BJ (cell line): Measurements from ENCODE around the gene SLC66A1. TPM values are rescaled to one million over a fixed set of nuclear protein-coding genes. Genes with fewer than 3 reads are reported as not detected.

Experiments
- CTCF ChIA-PET: fragments of 350-600 bp; formaldehyde crosslinking; extraction: SDS; loops from one replicate; lab custom pipeline; 2021; ENCODE audit warnings: antibody characterized with exemption, inconsistent platforms; lab: Yijun Ruan, JAX
- POLR2A ChIA-PET: fragments of 300-600 bp; sonication (Branson Sonifier 250); formaldehyde crosslinking; extraction: SDS; loops from one replicate; lab custom pipeline; 2021; ENCODE audit warnings: antibody characterized with exemption; lab: Charles Lee
- DNase-seq: peaks from one replicate; pipeline ENCODE4 v3.0.0-alpha.2; 2011; ENCODE audit warnings: low read depth
- H3K27me3 ChIP-seq: 2 replicates; pipeline ENCODE4 v1.6.0; 2011; ENCODE audit warnings: low read length; ENCODE audit not compliant: control insufficient read depth, insufficient read depth
- H3K36me3 ChIP-seq: 2 replicates; pipeline ENCODE4 v1.5.1; 2011; ENCODE audit warnings: low read length; ENCODE audit not compliant: control insufficient read depth, insufficient read depth
- H3K4me3 ChIP-seq: 2 replicates; pipeline ENCODE4 v1.5.1; 2011; ENCODE audit warnings: low read depth, mild to moderate bottlenecking, control low read depth, low read length
- CTCF ChIP-seq: IDR thresholded peaks from 2 replicates; pipeline ENCODE4 v1.5.1; 2011; ENCODE audit warnings: low read depth, mild to moderate bottlenecking, control low read depth, inconsistent platforms, low read length, moderate library complexity; ENCODE audit not compliant: insufficient read depth
- polyA plus RNA-seq: library from polyadenylated mRNA; depleted of rRNA; stranded (reverse); fragments of >200 nt; gene quantifications from 2 replicates; pipeline ENCODE4 v1.2.3, GENCODE V29; 2011

The SLC66A1 gene
- polyA plus RNA-seq, 1 experiment: 17.7 TPM

- no peaks in the 10 kb centered on the region for H3K27me3 ChIP-seq
- ChIA-PET CTCF (interaction anchor here (1.2 to 1.8 kb wide), 3 partner anchors 15 to 293 kb away, joined by 3 to 7 read pairs (median 3); no protein-coding TSS in a partner anchor), POLR2A (no interaction called here)
- no peak for TF ChIP-seq CTCF
- no peak for DNase-seq
- H3K36me3 ChIP-seq: peaks cover 16% of the 10 kb centered on the region
- H3K4me3 ChIP-seq: no peak overlapping the region
Observed at GRCh38 chr1:19358710-19359109, 46.6 kb downstream of the SLC66A1 start.

DNA sequence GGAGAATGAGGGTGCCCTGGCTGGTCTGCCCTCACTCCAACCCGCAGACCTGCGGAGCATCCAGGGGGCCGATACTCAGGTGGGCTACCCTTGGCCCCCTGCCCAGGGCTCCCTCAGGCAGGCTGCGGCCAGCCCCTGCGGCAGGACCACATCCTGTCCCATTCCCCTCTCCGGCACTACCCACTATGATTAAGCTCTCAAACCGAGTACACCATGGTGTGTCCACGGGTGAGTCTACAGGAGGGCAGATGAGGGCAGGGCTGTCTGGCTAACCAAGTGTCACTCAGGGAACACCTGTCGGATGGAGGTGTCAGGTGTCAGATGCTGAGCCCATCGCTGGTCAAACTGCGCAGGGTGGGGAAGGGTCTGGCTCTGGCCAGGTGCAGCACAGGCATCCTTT lies 47.2 kb downstream of the SLC66A1 start:
- ChIA-PET CTCF (interaction anchor here (1.3 to 1.8 kb wide), 2 partner anchors 16 to 18 kb away, joined by 3 to 7 read pairs; no protein-coding TSS in a partner anchor), POLR2A (no interaction called here)
- no peak overlapping the region for H3K4me3 ChIP-seq
- no peaks in the 10 kb centered on the region for H3K27me3 ChIP-seq
- TF ChIP-seq CTCF: no peak
- no peak for DNase-seq
- H3K36me3 ChIP-seq: peaks cover 14% of the 10 kb centered on the region

- DNase-seq: no peak
- Histone ChIP-seq H3K4me3 (no peak overlapping the region), H3K36me3 (peaks cover 9% of the 10 kb centered on the region), H3K27me3 (no peaks in the 10 kb centered on the region)
- no peak for TF ChIP-seq CTCF
- CTCF ChIA-PET: no interaction called here
- POLR2A ChIA-PET: no interaction called here
Observed at GRCh38 chr1:19360016-19360415, 47.9 kb downstream of the SLC66A1 start.

DNA sequence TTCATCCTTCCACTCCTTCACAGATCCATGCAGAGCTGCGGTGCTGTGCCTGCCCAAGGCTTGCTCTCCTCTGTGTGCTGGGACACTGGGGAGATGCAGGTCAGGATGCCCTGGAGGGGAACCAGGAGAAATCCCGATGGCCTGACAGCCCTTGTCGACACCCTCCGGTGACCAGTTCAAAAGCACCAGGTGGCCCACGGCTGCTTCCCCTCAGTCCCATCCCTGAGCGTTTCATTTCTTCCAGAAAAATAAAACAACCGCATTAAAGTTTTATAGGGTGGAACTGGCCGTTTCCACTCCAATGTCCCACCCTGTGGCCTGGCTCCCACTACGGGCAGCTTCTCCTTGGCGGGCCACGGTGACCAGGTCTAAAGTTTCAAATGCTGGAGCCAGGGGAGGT lies 48.3 kb downstream of the SLC66A1 start:
- TF ChIP-seq CTCF: no peak
- Histone ChIP-seq H3K36me3 (peaks cover 9% of the 10 kb centered on the region), H3K4me3 (no peak overlapping the region), H3K27me3 (no peaks in the 10 kb centered on the region)
- POLR2A ChIA-PET: no interaction called here
- CTCF ChIA-PET: no interaction called here
- no peak for DNase-seq

DNA sequence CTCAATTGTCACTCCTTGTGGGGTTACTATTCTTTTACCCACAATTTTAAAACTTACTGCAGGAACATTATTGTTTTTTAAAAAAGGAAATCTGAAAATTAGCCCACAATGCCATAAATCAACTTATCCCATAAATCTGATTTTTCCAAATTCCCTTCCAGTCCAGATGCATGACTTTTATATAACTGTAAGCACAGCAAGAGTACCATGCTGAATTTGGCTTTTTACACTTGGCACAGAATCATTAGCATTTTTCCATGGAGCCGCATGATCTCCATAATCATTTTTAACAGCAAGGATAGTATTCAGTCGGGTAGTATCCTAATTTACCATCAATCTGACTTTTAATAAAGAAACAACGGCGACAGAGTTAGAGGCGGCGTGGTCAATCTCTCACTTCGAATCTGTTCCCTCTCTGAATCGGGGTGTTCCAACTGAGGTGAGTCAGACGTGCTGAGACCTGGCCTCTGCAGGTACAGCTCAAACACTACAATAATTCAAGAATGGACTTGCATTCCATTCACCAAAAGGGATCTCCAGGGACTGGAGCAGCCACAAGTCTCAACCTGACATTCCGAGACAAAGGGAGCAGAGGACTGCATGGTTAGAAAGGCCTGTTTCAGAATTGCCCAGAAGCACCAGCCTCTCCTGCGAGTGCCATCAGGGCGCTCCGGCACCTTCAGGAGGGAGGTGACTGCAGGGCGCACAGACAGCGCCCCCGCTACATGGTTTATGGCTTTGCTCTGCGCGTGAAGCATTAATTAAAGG lies 48.9 kb downstream of the SLC66A1 start:
- DNase-seq: no peak
- Histone ChIP-seq H3K27me3 (no peaks in the 10 kb centered on the region), H3K36me3 (peaks cover 7% of the 10 kb centered on the region), H3K4me3 (no peak overlapping the region)
- CTCF ChIA-PET: no interaction called here
- POLR2A ChIA-PET: no interaction called here
- TF ChIP-seq CTCF: no peak
